Fibroblast of skin of scalp (primary cell): ENCODE data around the gene SNX13.
"Not testable (repeated sequence)": the region's sequence is repeated elsewhere in the genome, so short reads cannot be mapped to it uniquely, and the experiment has no call there.

Experiments used
- DNase-seq: peaks from one replicate; pipeline ENCODE4 v3.0.0-alpha.2; 2013

The SNX13 gene

DNA sequence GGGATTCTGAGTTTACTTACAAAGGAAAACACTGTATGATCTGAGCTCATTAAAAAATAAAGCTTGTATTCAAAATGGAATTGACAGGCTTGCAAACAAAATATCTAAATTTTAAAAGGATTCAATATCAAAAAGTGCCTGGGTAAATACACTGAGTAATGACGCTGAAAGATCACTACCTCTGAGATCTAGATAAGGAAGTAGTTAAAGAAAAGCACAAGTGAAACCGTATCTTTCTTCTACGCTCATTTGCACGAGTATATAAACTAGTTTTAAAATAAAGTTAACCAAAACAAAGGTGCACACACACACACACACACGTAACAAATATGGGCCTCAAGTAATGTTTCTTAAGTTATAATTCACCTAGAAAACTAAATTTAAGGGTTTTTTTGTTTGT is 93.4 kb downstream of the SNX13 start:
- no peak for DNase-seq

DNA sequence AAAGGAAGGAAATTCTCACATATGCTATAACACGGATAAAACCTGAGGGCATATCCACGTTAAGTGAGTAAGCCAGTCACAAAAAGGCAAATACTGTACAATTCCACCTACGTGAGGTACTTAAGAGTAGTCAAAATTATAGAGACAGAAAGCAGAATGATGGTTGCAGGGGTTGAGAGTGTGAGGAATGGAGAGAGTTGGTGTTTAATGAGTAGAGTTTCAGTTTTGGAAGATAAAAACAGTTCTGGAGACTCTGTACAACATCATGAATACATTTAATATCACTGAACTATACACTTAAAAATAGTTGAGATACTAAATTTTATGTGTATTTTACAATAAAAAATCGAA is 95.1 kb downstream of the SNX13 start:
- DNase-seq: no peak

GRCh38 chr7:17844514-17845196 is 95.6 kb downstream of the SNX13 start:
- DNase-seq: peak; percentile 29

DNA sequence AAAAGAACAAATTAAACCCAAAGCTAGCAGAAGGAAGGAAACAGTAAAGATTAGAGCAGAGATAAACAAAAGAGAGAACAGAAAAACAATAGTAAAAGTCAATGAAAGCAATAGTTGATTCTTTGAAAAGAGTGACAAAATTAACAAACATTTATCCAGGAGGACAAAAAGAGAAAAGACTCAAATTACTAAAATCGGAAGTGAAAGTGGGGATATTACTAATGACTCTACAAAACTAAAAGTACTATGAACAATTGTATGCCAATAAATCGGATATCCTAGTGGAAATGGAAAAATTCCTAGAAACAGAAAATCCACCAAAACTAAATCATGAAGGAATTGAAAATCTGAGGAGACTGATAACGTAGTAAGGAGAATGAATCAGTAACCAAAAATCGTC is 96.3 kb downstream of the SNX13 start:
- no peak for DNase-seq

GRCh38 chr7:17843041-17843440 is 97.3 kb downstream of the SNX13 start:
- no peak for DNase-seq

DNA sequence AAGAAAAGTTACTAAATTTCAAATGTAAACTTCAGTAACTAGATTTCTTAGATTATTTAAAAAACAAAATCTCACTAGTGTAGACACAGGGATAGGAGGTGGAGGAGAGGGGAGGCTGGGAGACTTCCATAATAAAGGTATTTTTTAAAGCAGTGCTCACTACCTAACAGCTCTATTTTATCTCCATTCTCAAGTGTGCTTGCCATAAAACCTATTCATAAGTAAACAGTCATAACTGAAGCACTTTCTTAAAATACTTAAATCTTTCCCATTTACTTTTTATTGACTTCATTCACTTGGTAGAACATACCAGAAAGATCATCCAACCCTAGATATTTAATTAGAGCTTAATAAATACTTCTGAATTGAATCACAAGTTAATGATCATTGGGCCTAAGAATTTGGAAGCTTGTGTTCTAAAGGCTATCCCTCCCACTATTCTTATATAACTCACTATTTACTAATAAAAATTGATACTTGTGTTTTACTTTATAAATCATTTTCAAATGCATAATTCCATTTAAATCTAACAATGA is 107.4 kb downstream of the SNX13 start:
- no peak for DNase-seq

DNA sequence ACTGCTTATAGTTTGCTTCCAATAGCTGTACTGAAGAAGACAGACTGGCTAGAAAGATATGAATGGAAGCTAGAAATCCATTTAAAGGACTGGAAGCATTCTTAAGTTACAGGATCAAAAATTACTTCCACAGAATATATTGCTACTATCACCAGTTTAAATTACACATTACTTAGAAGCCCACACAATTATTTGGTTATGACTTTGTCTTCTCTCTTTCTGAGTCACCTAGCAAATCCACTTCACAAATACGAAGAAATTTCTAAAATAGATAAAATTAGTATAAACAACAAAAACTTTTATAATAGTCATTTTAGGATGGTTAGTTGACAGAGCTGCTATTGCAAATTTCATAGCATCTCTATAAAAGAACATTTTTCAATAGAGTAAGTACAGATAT is 108.1 kb downstream of the SNX13 start:
- no peak for DNase-seq

DNA sequence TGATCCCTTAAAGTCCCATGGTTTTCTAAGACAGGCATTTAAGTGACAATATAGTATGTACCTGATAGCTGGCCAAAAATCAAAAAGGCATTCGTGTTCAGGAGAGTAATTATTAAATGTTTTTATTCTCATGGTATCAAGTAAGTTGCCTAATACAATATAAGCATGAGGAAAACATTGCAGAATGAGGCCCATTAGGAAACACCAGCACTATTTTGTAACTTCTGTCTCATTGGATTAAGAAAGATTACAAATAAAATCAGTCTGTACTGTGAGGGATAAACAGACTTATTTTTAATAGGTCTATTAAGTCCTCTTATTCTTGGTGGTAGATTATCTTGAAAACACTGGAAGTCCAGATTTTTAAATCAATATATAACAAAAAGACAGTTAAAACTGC is 110.1 kb downstream of the SNX13 start:
- no peak for DNase-seq

DNA sequence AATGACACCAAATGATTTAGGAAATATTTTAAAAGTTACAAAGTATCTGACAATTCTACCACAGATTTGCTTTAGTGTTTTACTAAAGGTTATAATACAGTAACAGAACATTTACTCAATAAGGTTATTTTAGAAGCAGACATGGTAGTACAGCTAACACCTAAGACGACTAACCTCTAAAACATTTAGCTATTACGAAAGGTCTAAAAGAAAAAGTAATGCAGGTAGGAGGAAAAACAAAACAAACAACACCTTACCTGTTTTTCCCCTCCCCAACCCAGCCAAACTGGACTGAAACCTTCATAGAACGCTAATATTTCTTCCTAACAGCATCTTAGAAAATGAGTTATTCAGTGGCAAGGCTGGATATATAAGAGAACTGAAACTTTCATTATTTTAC is 111.3 kb downstream of the SNX13 start:
- no peak for DNase-seq

DNA sequence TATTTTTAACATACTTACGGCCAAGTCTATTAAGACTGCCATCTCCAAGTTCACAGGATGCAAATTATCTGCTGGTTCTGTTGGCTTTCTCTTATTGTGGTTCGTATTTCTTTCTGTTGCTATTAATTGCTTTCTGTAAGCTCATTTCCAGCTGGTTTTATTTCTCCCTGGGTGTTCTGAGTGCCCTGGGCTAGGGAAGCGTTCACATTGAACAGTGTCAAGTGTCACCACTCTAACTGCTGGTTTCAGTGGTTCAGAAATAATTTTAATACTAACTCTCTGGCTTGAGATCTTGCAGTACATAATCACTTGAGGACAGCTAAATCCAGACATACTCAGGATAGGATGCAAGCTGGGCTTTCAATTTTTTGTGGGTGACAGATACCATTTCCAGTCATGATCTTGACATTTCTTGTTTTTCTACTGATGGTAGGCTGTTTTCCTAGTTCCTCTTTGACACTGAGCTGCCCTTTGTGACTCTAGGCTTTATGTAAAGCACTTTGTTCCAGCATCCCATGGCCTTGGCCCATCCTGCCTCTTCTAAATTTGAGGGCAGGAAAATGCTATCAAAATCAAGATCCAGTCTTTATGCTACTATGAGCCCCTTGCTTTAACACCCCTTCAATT is 117.6 kb downstream of the SNX13 start:
- DNase-seq: no peak

DNA sequence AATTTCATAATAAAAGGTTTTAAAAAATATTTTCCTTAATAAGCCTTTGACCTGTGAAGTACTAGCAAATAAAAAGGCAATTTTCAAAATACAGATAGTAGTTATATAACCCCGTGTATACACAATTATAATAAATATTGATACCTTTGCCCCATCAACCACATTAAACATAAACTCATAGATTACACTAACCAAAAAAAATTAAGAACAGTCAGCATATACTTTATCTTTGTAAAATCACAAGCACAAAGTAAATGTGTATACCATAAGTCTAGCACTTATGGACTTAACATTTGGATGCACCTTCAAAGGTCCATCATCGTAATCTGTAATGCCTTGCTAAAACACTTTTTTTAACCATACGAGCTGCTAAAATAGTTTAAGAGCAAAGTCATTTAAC is 123.4 kb downstream of the SNX13 start:
- DNase-seq: no peak

DNA sequence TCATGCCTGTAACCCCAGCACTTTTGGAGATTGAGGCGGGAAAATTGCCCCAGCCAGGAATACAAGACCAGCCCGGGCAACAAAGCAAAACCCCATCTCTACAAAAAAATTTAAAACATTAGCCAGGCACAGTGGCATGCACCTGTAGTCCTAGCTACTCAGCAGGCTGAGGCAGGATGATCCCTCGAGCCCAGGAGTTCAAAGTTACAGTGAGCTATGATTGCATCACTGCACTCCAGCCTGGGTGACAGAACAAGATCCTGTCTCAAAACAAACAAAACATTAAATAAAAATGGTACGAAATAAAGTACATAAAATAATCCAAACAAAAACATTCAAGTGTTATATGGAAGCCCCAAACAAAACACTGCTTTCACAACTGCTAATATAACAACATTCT is 125.0 kb downstream of the SNX13 start:
- DNase-seq: no peak

DNA sequence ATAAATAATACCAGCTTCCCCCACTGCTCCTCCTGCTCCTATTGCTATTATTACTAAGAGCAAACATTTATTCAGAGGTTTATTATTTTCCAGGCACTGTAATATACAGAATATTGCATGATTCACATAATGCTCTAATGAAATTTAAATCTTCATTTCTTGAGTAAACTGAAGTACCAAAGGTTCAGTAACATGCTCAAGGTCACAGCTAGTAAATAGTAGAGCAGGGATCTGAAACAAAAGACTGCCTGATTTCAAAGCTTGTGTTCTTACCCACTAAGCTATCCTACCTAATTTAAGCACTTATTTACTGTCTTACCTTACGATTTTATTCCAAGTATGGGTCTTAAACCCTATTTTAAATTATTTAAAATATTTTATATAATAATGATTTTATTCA is 126.2 kb downstream of the SNX13 start:
- DNase-seq: no peak

- not testable (repeated sequence) for DNase-seq
Observed at GRCh38 chr7:17809215-17809614, 131.1 kb downstream of the SNX13 start.

GRCh38 chr7:17807242-17807641 is 133.1 kb downstream of the SNX13 start:
- no peak for DNase-seq

DNA sequence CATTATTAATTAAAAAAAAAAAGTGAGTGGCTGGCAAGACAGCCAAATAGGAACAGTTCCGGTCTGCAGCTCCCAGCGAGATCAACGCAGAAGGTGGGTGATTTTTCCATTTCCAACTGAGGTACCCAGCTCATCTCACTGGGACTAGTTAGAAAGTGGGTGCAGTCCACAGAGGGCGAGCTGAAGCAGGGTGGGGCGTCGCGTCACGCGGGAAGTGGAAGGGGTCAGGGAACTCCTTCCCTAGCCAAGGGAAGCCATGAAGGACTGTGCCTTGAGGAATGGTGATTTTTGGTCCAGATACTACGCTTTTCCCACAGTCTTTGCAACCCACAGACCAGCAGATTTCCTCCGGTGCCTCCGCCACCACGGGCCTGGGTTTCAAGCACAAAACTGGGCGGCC is 133.7 kb downstream of the SNX13 start:
- DNase-seq: no peak

DNA sequence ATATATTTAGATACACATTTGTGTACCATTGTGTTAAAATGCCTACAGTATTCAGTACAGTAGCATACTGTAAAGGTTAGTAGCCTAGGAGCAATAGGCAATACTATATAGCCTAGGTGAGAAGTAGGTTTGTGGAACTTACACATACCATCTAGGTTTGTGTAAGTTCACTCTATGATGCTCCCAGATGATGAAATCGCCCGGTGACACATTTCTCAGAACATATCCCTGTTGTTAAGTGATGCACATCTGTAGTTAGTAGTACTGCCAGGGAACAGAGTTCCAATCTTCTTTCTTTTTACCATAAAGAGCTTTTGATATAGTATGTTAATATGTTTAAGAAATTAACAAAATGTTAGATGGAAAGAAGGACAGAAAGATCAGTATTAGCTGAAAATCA is 138.2 kb downstream of the SNX13 start:
- no peak for DNase-seq

DNA sequence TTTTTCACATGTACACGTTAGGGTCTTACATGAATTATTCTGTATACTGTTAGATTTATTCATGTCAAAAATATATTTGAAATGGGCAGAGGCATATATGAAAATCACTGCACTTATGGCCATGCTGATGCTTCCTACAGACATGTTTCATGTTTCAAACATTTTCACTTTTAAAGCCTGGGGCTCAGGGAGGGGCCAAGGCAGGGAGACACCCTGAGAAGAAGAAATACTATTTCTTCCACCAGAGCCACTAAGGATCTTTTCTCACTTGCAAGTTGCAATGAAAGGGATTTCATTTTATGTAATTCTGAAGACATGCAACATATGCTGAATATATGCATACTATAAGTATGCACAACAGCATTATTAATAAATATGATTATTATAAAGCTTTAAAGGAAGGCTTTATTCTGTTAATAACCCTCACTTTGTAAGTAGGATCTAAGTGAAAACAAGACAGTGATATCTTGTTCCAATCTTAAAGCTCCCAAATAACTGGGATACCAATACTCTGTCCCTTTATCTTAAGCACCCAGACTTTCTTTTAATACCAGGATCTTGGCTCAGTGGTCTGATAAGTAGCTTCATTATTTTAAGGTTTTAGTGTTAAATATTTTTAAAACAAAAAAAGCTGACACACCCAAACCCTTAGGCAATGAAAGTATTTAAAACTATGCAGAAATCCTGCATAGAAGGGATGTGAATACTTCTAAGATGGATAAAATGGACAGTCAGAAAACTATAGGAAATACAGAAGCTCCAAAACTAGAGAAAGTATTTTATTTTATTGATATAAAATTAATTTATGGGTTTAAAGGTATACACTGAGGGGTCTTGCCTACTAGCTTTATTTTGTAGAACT is 148.0 kb downstream of the SNX13 start:
- DNase-seq: no peak

DNA sequence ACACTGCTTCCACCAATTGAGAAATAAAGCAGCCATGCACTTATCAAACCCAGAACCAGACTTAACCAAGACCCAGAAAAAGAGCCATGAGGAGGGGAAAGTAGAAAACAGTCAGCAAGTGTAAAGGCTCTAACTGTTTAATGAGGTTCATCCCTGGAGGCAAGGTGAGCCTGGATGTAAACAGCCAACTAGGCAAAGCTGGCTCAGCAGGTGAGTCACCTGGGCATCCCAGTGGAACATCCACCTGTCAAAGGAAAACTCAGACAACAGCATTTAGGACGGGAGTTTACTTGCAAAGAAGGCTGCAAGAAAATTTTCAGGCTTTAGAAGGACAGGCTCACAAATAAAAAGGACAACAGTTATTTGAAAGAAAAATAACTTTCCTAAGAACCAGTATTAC is 153.0 kb downstream of the SNX13 start:
- no peak for DNase-seq

GRCh38 chr7:17786314-17786852 is 153.9 kb downstream of the SNX13 start:
- no peak for DNase-seq

- DNase-seq: no peak
Observed at GRCh38 chr7:17782216-17782549, 158.1 kb downstream of the SNX13 start.

DNA sequence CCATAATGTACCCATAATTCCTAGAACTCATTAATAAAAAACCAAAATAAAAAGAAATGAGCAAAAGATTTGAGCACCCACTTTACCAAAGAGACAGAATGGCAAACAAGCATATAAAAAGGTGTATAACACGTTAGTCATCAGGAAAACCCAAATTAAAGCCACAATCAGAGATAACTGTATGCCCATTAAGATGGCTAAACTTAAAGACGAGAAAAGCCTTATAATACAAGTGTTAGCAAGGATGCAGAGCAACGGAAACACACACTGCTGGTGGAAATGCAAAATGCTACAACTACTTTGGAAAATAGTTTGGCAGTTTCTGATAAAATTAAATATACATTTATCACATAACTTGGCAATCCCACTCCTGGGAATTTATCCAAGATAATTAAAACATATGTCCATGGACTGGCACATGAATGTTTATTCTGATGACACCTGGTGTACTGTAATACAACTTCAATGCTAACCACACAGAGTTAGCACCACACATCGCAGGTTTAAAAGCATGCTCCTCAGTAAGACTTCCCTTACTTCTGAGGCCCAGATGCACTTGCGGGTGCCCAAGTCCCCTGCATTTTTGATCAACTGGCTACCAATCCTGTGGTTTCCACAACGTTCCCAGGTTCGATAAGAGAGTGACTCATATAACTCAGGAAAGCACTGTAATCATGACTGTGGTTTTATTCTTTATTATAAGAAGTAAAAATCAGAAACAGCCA is 158.6 kb downstream of the SNX13 start:
- peak; percentile 21 for DNase-seq

DNA sequence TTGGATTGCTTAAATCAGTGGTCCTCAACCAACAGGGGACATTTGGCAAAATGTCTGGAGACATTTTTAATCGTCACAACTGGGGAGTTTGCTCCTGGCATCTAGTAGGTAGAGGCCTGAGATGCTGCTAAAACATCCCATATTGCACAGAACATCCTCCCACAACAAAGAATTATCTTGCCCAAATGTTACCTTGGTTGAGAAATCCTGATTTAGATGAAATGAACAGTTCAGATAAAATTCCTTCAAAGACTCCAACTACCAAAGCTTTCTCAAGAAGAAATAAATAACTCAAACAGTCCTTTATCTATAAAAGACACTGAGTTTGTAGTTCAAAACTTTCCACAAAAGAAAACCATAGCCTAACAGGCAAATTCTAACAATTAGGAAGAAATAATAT is 160.9 kb downstream of the SNX13 start:
- no peak for DNase-seq
